HCT116 (cell line): Measurements from ENCODE around the gene FASN. TPM values are rescaled to one million over a fixed set of nuclear protein-coding genes. Genes with fewer than 3 reads are reported as not detected.

Experiments used
- ATAC-seq: fragments of 200-7000 bp; cut with Tn5 transposase; 2 replicates; pipeline ENCODE4 v1.9.1; 2020; ENCODE audit warnings: mild to moderate bottlenecking, moderate library complexity
- BruUV-seq: library from RNA; stranded (reverse); fragments of 400-500 nt; replicated peaks from 2 replicates; lab custom pipeline; 2021; lab: Mats Ljungman, UMichigan
- CTCF ChIA-PET: fragments of 300-600 bp; sonication (Branson Sonifier 250); formaldehyde crosslinking; loops from one replicate; lab custom pipeline; 2021; ENCODE audit warnings: antibody characterized with exemption; lab: Charles Lee
- POLR2A ChIA-PET: fragments of 300-600, 350-600 bp; sonication (Branson Sonifier 250); formaldehyde crosslinking; loops from one replicate; lab custom pipeline; 2021; ENCODE audit warnings: antibody characterized with exemption; lab: Charles Lee
- RAD21 ChIA-PET, 2 experiments: fragments of 300-600 bp; sonication (Branson Sonifier 250); formaldehyde crosslinking; loops; one replicate each; lab custom pipeline; 2023; ENCODE audit warnings: low total read pairs in 2 of 2; ENCODE audit not compliant: uncharacterized antibody in 2 of 2, unreplicated experiment in 2 of 2, low non-redundant PET in 1 of 2; lab: Charles Lee
- DNase-seq: peaks from one replicate; pipeline ENCODE4 v3.0.0-alpha.2; 2010; ENCODE audit warnings: low read depth, low spot score
- H2AFZ ChIP-seq: fragments of 200-600 bp; shearing (Covaris generic), sonication (generic); 2 replicates; pipeline ENCODE4 v1.6.1; 2017; ENCODE audit warnings: low read depth, mixed run types, mixed read lengths, antibody characterized with exemption, low read length; ENCODE audit not compliant: poor library complexity, severe bottlenecking
- H3K27ac ChIP-seq: 2 replicates; pipeline ENCODE4 v1.5.1; 2012; ENCODE audit warnings: low read depth, low read length
- H3K27me3 ChIP-seq: fragments of 200-600 bp; sonication (generic); 2 replicates; pipeline ENCODE4 v1.6.1; 2016; ENCODE audit warnings: mixed run types, low read length, mixed read lengths; ENCODE audit not compliant: insufficient read depth
- H3K36me3 ChIP-seq, 2 experiments: fragments of 200-500 bp in 1 of 2; fragments of 200-600 bp in 1 of 2; sonication (Bioruptor generic) in 1 of 2; sonication (generic) in 1 of 2; 2 replicates each; pipeline versions ENCODE4 v1.5.1 to v1.6.1; 2014 to 2016; ENCODE audit warnings: low read length in 2 of 2, inconsistent platforms in 1 of 2, mixed read lengths in 1 of 2, mixed run types in 1 of 2; ENCODE audit not compliant: insufficient read depth in 2 of 2, control insufficient read depth in 1 of 2
- H3K4me1 ChIP-seq, 2 experiments: fragments of 200-600 bp in 1 of 2; sonication (generic) in 1 of 2; 2 replicates each; pipeline versions ENCODE4 v1.5.1 to v1.6.1; 2012 to 2017; ENCODE audit warnings: low read length in 2 of 2, inconsistent platforms in 1 of 2, mild to moderate bottlenecking in 1 of 2, mixed read lengths in 1 of 2, mixed run types in 1 of 2, moderate library complexity in 1 of 2; ENCODE audit not compliant: insufficient read depth in 2 of 2, control insufficient read depth in 1 of 2
- H3K4me2 ChIP-seq: fragments of 200-600 bp; sonication (generic); 2 replicates; pipeline ENCODE4 v1.6.1; 2017; ENCODE audit warnings: mixed run types, low read length, mixed read lengths
- H3K4me3 ChIP-seq, 2 experiments: fragments of 200-600 bp in 1 of 2; sonication (generic) in 1 of 2; replicated peaks in 1 of 2; 2 replicates each; pipeline ENCODE4 v1.5.1; 2011 to 2016; ENCODE audit warnings: low read length in 2 of 2, control low read depth in 1 of 2, low read depth in 1 of 2, mild to moderate bottlenecking in 1 of 2, mixed read lengths in 1 of 2, mixed run types in 1 of 2
- H3K79me2 ChIP-seq: fragments of 200-600 bp; sonication (generic); 2 replicates; pipeline ENCODE4 v1.6.1; 2017; ENCODE audit warnings: mild to moderate bottlenecking, mixed run types, low read length, moderate library complexity, mixed read lengths; ENCODE audit not compliant: insufficient read depth
- H3K9ac ChIP-seq: fragments of 200-600 bp; sonication (generic); 2 replicates; pipeline ENCODE4 v1.6.1; 2016; ENCODE audit warnings: low read length, mixed read lengths
- H3K9me2 ChIP-seq: fragments of 200-600 bp; sonication (generic), shearing (Covaris generic); 2 replicates; pipeline ENCODE4 v1.6.1; 2017; ENCODE audit warnings: mixed run types, mild to moderate bottlenecking, moderate library complexity; ENCODE audit not compliant: insufficient read depth
- H3K9me3 ChIP-seq, 2 experiments: fragments of 200-500 bp in 1 of 2; fragments of 200-600 bp in 1 of 2; sonication (Bioruptor generic) in 1 of 2; sonication (generic) in 1 of 2; 2 replicates each; pipeline ENCODE4 v1.6.1; 2014 to 2017; ENCODE audit warnings: low read length in 2 of 2, mixed read lengths in 2 of 2, inconsistent platforms in 1 of 2, low read depth in 1 of 2, mild to moderate bottlenecking in 1 of 2, mixed run types in 1 of 2, moderate library complexity in 1 of 2; ENCODE audit not compliant: control insufficient read depth in 1 of 2, insufficient read depth in 1 of 2
- H4K20me1 ChIP-seq: fragments of 200-600 bp; sonication (generic), shearing (Covaris generic); 2 replicates; pipeline ENCODE4 v1.6.1; 2017; ENCODE audit warnings: mixed run types, mild to moderate bottlenecking, moderate library complexity; ENCODE audit not compliant: insufficient read depth
- ATF3 ChIP-seq: IDR thresholded peaks from 2 replicates; pipeline ENCODE4 v1.6.1; 2012
- CTCF ChIP-seq, 3 experiments: fragments of 200-600 bp in 1 of 3; sonication (generic) in 1 of 3; IDR thresholded peaks in 2 of 3; conservative IDR thresholded peaks in 1 of 3; 2 replicates each; pipeline ENCODE4 v1.5.1; 2012 to 2017; ENCODE audit warnings: low read depth in 2 of 3, low read length in 2 of 3, antibody characterized with exemption in 1 of 3, borderline replicate concordance in 1 of 3, control low read depth in 1 of 3, mild to moderate bottlenecking in 1 of 3, mixed read lengths in 1 of 3, mixed run types in 1 of 3, moderate library complexity in 1 of 3; ENCODE audit not compliant: insufficient read depth in 1 of 3
- MAX ChIP-seq: IDR thresholded peaks from 2 replicates; pipeline ENCODE4 v1.6.1; 2012
- RAD21 ChIP-seq: IDR thresholded peaks from 2 replicates; pipeline ENCODE4 v1.6.1; 2012; ENCODE audit warnings: low read depth, mild to moderate bottlenecking
- REST ChIP-seq: IDR thresholded peaks from 2 replicates; pipeline ENCODE4 v1.6.1; 2012; ENCODE audit warnings: low read depth
- SRF ChIP-seq: IDR thresholded peaks from 2 replicates; pipeline ENCODE4 v1.6.1; 2012; ENCODE audit warnings: low read depth
- ZBTB33 ChIP-seq: IDR thresholded peaks from 2 replicates; pipeline ENCODE4 v1.6.1; 2011; ENCODE audit warnings: mild to moderate bottlenecking, low read length, moderate library complexity; ENCODE audit not compliant: insufficient replicate concordance; ENCODE audit errors: extremely low read depth
- ZFX ChIP-seq: fragments of 450-650 bp; IDR thresholded peaks from 2 replicates; pipeline ENCODE4 v1.6.1; 2017
- intact Hi-C: fragments of 100-400 bp; cut with micrococcal nuclease; formaldehyde crosslinking; loops from 2 replicates; pipeline ENCODE4 v1.10.0; 2022
- total RNA-seq: library from RNA; stranded (reverse); gene quantifications from one replicate; pipeline ENCODE4 v1.2.1, GENCODE V29; 2021; ENCODE audit not compliant: unreplicated experiment

The FASN gene
- total RNA-seq, 1 experiment from 2014 or later, result 754 TPM

GRCh38 chr17:82029391-82029790, 68.6 kb downstream of the FASN start:
- Histone ChIP-seq H3K9ac (no peak overlapping the region), H3K4me2 (no peak overlapping the region), H3K4me1 (peaks cover 12 to 39% of the 10 kb centered on the region in 2 experiments; a peak in 3 of 4 replicates), H3K27ac (no peak overlapping the region; the same call in 1 of the 2 replicates), H3K9me3 (no peaks in the 10 kb centered on the region), H3K4me3 (no peak overlapping the region), H2AFZ (no peak overlapping the region), H3K79me2 (peaks cover 11% of the 10 kb centered on the region; the same call in 1 of the 2 replicates), H3K36me3 (no peaks in the 10 kb centered on the region; a peak in 1 of 4 replicates)
- intact Hi-C loops, result no loop called here
- ChIA-PET POLR2A (interaction anchor here (1.8 kb wide), 1 partner anchor 8 kb away, joined by 4 read pairs; the partner anchor contains the start of gene DCXR), CTCF (interaction anchor here (1.2 to 3.0 kb wide), 6 partner anchors 8 to 170 kb away, joined by 3 to 39 read pairs (median 8); partner anchors contain the start of genes CENPX, DCXR, FASN and LRRC45), RAD21 (interaction anchor here in 1 of 2 experiments (0.6 to 0.9 kb wide), 2 partner anchors 70 to 322 kb away, joined by 3 read pairs; no protein-coding TSS in a partner anchor)
- no peak for DNase-seq
- no TSS peak for BruUV-seq
- TF ChIP-seq SRF (no peak), RAD21 (no peak), ZBTB33 (no peak), CTCF (IDR thresholded peaks at IDR 0.05 in 2 of 3, conservative IDR thresholded peaks at IDR 0.05 in 1 of 3; ENCODE audit: borderline replicate concordance in 1 of 3, insufficient read depth in 1 of 3, low read depth in 2 of 3, low read length in 2 of 3) (no peak), ZFX (no peak), MAX (no peak), REST (no peak), ATF3 (no peak)
- TF ChIP-seq, all 23 proteins: peak for 0
- Histone ChIP-seq H3K27me3 (no peaks in the 10 kb centered on the region), H4K20me1 (no peaks in the 10 kb centered on the region), H3K9me2 (no peaks in the 10 kb centered on the region)
- ATAC-seq, result no peak
